IMR-90 (cell line): ENCODE results near the gene RIIAD1. TPM values are rescaled to one million over a fixed set of nuclear protein-coding genes. Genes with fewer than 3 reads are reported as not detected.

ENCODE experiments used
- ATAC-seq: fragments of 200-7000 bp; cut with Tn5 transposase; 2 replicates; pipeline ENCODE4 v1.9.1; 2020; ENCODE audit warnings: low read depth, mild to moderate bottlenecking, moderate library complexity
- BruUV-seq: library from RNA; stranded (reverse); fragments of 400-500 nt; replicated peaks from 2 replicates; lab custom pipeline; 2021; lab: Mats Ljungman, UMichigan
- CTCF ChIA-PET: fragments of 300-600 bp; formaldehyde crosslinking; extraction: SDS; loops from one replicate; lab custom pipeline; 2021; ENCODE audit warnings: antibody characterized with exemption; lab: Yijun Ruan, JAX
- POLR2A ChIA-PET: fragments of 300-600 bp; sonication (Branson Sonifier 250); formaldehyde crosslinking; loops from one replicate; lab custom pipeline; 2022; ENCODE audit warnings: antibody characterized with exemption; ENCODE audit not compliant: unreplicated experiment; lab: Charles Lee
- DNase-seq: peaks from one replicate; pipeline ENCODE4 v3.0.0; 2013
- H2AFZ ChIP-seq: replicated peaks from 2 replicates; pipeline ENCODE3; 2013; ENCODE audit warnings: low read length, mild to moderate bottlenecking; ENCODE audit not compliant: poor library complexity
- H2AK5ac ChIP-seq: 2 replicates; pipeline ENCODE4 v1.6.1; 2013; ENCODE audit warnings: low read depth, low read length, inconsistent platforms
- H2AK9ac ChIP-seq: replicated peaks from 2 replicates; pipeline ENCODE3; 2013; ENCODE audit warnings: mild to moderate bottlenecking, low read depth, low read length, moderate library complexity; ENCODE audit not compliant: poor library complexity
- H2BK120ac ChIP-seq: 2 replicates; pipeline ENCODE4 v1.6.1; 2013; ENCODE audit warnings: low read depth, low read length, inconsistent platforms
- H2BK15ac ChIP-seq: 3 replicates; pipeline ENCODE4 v1.6.1; 2013; ENCODE audit warnings: low read depth, low read length, inconsistent platforms
- H2BK20ac ChIP-seq: 2 replicates; pipeline ENCODE4 v1.6.1; 2013; ENCODE audit warnings: low read depth, mild to moderate bottlenecking, inconsistent platforms, low read length, moderate library complexity
- H2BK5ac ChIP-seq: 2 replicates; pipeline ENCODE4 v1.6.1; 2013; ENCODE audit warnings: mild to moderate bottlenecking, low read depth, low read length, inconsistent platforms; ENCODE audit not compliant: poor library complexity, severe bottlenecking
- H3K14ac ChIP-seq: replicated peaks from 2 replicates; pipeline ENCODE4 v1.6.1; 2013; ENCODE audit warnings: low read depth, low read length, inconsistent platforms
- H3K18ac ChIP-seq: 2 replicates; pipeline ENCODE4 v1.6.1; 2013; ENCODE audit warnings: low read depth, low read length, control low read depth
- H3K23ac ChIP-seq: 2 replicates; pipeline ENCODE4 v1.6.1; 2013; ENCODE audit warnings: low read depth, low read length, inconsistent platforms
- H3K27ac ChIP-seq: 2 replicates; pipeline ENCODE4 v1.5.1; 2013; ENCODE audit warnings: mild to moderate bottlenecking, control low read depth, low read length; ENCODE audit not compliant: insufficient read depth
- H3K27me3 ChIP-seq: 2 replicates; pipeline ENCODE4 v1.6.1; 2013; ENCODE audit warnings: low read length; ENCODE audit not compliant: control insufficient read depth, insufficient read depth
- H3K36me3 ChIP-seq: 2 replicates; pipeline ENCODE4 v1.6.1; 2013; ENCODE audit warnings: low read length, mixed read lengths; ENCODE audit not compliant: control insufficient read depth, insufficient read depth
- H3K4ac ChIP-seq: 2 replicates; pipeline ENCODE4 v1.6.1; 2013; ENCODE audit warnings: low read depth, low read length, inconsistent platforms
- H3K4me1 ChIP-seq: 2 replicates; pipeline ENCODE4 v1.6.1; 2013; ENCODE audit warnings: low read length, mixed read lengths; ENCODE audit not compliant: control insufficient read depth, insufficient read depth
- H3K4me2 ChIP-seq: 2 replicates; pipeline ENCODE4 v1.6.1; 2013; ENCODE audit warnings: low read depth, mild to moderate bottlenecking, control low read depth, low read length, moderate library complexity
- H3K4me3 ChIP-seq: 2 replicates; pipeline ENCODE4 v1.5.1; 2013; ENCODE audit warnings: low read depth, mild to moderate bottlenecking, control low read depth, low read length, moderate library complexity; ENCODE audit not compliant: insufficient read depth
- H3K56ac ChIP-seq: 2 replicates; pipeline ENCODE4 v1.6.1; 2013; ENCODE audit warnings: low read length, inconsistent platforms; ENCODE audit not compliant: insufficient read depth; ENCODE audit errors: extremely low read depth
- H3K79me1 ChIP-seq, 2 experiments: 2 replicates each; pipeline ENCODE4 v1.6.1; 2013; ENCODE audit warnings: low read length in 2 of 2, inconsistent platforms in 1 of 2, low read depth in 1 of 2
- H3K9ac ChIP-seq: 2 replicates; pipeline ENCODE4 v1.6.1; 2013; ENCODE audit warnings: low read depth, low read length, control low read depth
- H3K9me1 ChIP-seq: 2 replicates; pipeline ENCODE4 v1.6.1; 2013; ENCODE audit warnings: low read length, inconsistent platforms; ENCODE audit not compliant: insufficient read depth
- H3K9me3 ChIP-seq: 2 replicates; pipeline ENCODE4 v1.6.1; 2013; ENCODE audit warnings: low read length; ENCODE audit not compliant: control insufficient read depth, insufficient read depth
- H4K20me1 ChIP-seq: 2 replicates; pipeline ENCODE4 v1.6.1; 2013; ENCODE audit warnings: low read length, inconsistent platforms; ENCODE audit not compliant: insufficient read depth
- H4K5ac ChIP-seq: 2 replicates; pipeline ENCODE4 v1.6.1; 2013; ENCODE audit warnings: mild to moderate bottlenecking, low read depth, low read length, control low read depth
- H4K8ac ChIP-seq, 2 experiments: 2 replicates each; pipeline ENCODE4 v1.6.1; 2013; ENCODE audit warnings: low read depth in 2 of 2, low read length in 2 of 2, control low read depth in 1 of 2, inconsistent platforms in 1 of 2
- H4K91ac ChIP-seq: 2 replicates; pipeline ENCODE4 v1.6.1; 2013; ENCODE audit warnings: low read depth, low read length, inconsistent platforms; ENCODE audit not compliant: insufficient read depth
- BHLHE40 ChIP-seq: fragments of 150-350 bp; IDR thresholded peaks from 2 replicates; pipeline ENCODE4 v1.6.1; 2016; ENCODE audit warnings: mild to moderate bottlenecking, low read depth, low read length
- FOS ChIP-seq: fragments of 150-350 bp; IDR thresholded peaks from 2 replicates; pipeline ENCODE4 v1.6.1; 2016; ENCODE audit warnings: low read depth, low read length
- MXI1 ChIP-seq: IDR thresholded peaks from 2 replicates; pipeline ENCODE4 v1.6.1; 2012; ENCODE audit warnings: low read depth, mild to moderate bottlenecking, low read length, moderate library complexity, borderline replicate concordance
- POLR2A ChIP-seq: IDR thresholded peaks from 2 replicates; pipeline ENCODE4 v1.6.1; 2012; ENCODE audit warnings: mild to moderate bottlenecking, low read depth, low read length
- RFX5 ChIP-seq: IDR thresholded peaks from 2 replicates; pipeline ENCODE4 v1.8.0; 2012; ENCODE audit warnings: low read depth, mild to moderate bottlenecking, low read length, moderate library complexity
- WGBS, 2 experiments: methylation state at CpG; one replicate each; pipeline versions ENCODE4 v1.1.5 to v1.1.7; 2013; ENCODE audit warnings: missing lambda C conversion rate in 2 of 2; ENCODE audit not compliant: insufficient read length in 1 of 2; ENCODE audit errors: extremely low coverage in 2 of 2; 5-methylcytosine and 5-hydroxymethylcytosine counted together
- dilution Hi-C: fragments of 300-500 bp; cut with HindIII; formaldehyde crosslinking; loops from one replicate; pipeline ENCODE4 v1.14.3; 2018; ENCODE audit warnings: low sequenced_read_pairs; ENCODE audit not compliant: unreplicated experiment
- in situ Hi-C: fragments of 300-500 bp; cut with MboI; formaldehyde crosslinking; loops from 3 replicates; pipeline ENCODE4 v1.14.3; 2019; ENCODE audit warnings: low sequenced_read_pairs, inconsistent platforms, mixed read lengths
- intact Hi-C: fragments of 100-400 bp; cut with micrococcal nuclease; formaldehyde crosslinking; loops from 2 replicates; pipeline ENCODE4 v1.10.0; 2022
- polyA plus RNA-seq, 3 experiments: library from polyadenylated mRNA; depleted of rRNA; stranded (reverse); fragments of >200 nt; gene quantifications; 2 replicates each; pipeline ENCODE4 v1.2.3, GENCODE V29; 2012; ENCODE audit warnings: low replicate concordance in 1 of 3
- total RNA-seq: library from RNA; depleted of rRNA; stranded (reverse); fragments of >200 nt; gene quantifications from 2 replicates; pipeline ENCODE4 v1.2.3, GENCODE V29; 2012
- TF ChIP-seq, protein P1 (sequence below): fragments of 150-350 bp; IDR thresholded peaks from 2 replicates; pipeline ENCODE4 v1.6.1; 2017; ENCODE audit warnings: mild to moderate bottlenecking, antibody characterized with exemption, low read length, low read depth

The RIIAD1 gene
- total and polyA plus RNA-seq, 2 of the 4 experiments (the other 2 are of a cell fraction): not detected

DNA sequence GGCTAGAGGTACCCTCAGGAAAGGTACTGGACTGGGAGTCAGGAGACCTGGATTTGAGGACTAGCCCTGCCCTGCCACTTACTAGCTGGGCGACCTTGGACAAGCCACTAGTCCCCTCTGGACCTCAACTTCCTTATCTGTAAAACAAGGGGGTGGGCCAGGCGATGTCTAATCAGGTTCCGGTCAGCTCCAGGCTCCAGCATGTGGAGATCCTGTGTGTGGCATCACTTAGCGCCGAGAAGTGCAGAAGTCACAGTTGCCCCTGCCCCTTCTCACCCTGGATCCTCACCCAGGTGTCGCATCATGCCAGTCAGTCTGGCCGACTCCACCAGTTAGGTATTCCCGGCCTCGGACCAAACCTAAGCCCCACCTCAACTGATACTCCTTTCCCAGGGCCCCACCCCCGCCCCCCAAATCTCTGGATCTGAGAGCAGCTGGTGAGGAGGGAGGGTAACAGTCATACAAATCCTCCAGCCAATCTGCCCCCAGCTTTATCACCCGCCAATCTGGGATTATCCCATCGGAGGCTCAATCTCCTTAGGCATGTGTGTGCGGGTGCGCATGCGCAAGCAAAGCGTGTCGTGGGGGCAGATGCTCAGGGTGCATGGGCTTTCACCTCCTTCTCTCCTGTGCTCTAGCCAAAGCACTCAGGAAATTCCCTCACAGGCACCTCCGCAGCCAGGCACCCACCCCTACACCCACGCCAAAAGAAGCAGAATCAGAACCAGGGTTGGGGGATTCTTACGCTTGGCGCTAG, 10.1 kb upstream of the RIIAD1 start:
- dilution Hi-C loops (no loop called here), in situ Hi-C loops (no loop called here), intact Hi-C loops (no loop called here)
- Histone ChIP-seq H2AK9ac (no peak overlapping the region), H3K9me3 (no peaks in the 10 kb centered on the region), H4K8ac (no peak overlapping the region), H3K56ac (no peak overlapping the region), H3K9ac (no peak overlapping the region), H3K36me3 (no peaks in the 10 kb centered on the region), H3K4ac (no peak overlapping the region), H4K5ac (no peak overlapping the region), H3K79me1 (no peaks in the 10 kb centered on the region), H2BK15ac (no peak overlapping the region), H3K4me2 (no peak overlapping the region), H2AK5ac (no peak overlapping the region), H3K23ac (no peak overlapping the region), H2BK5ac (no peak overlapping the region), H2BK20ac (no peak overlapping the region), H4K91ac (no peak overlapping the region), H2BK120ac (no peak overlapping the region), H2AFZ (no peak overlapping the region), H3K4me3 (no peak overlapping the region), H3K27ac (no peak overlapping the region), H4K20me1 (no peaks in the 10 kb centered on the region; the same call in 1 of the 2 replicates), H3K27me3 (peaks cover 56% of the 10 kb centered on the region), H3K14ac (no peak overlapping the region), H3K18ac (no peak overlapping the region), H3K4me1 (no peaks in the 10 kb centered on the region), H3K9me1 (no peaks in the 10 kb centered on the region)
- ChIA-PET CTCF (interaction anchor here (0.6 kb wide), 2 partner anchors 100 to 295 kb away, joined by 3 to 4 read pairs; no protein-coding TSS in a partner anchor), POLR2A (no interaction called here)
- DNase-seq: no peak
- no peak for TF ChIP-seq BHLHE40
- no peak for TF ChIP-seq POLR2A
- no peak for TF ChIP-seq MXI1
- TF ChIP-seq, protein P1, sequence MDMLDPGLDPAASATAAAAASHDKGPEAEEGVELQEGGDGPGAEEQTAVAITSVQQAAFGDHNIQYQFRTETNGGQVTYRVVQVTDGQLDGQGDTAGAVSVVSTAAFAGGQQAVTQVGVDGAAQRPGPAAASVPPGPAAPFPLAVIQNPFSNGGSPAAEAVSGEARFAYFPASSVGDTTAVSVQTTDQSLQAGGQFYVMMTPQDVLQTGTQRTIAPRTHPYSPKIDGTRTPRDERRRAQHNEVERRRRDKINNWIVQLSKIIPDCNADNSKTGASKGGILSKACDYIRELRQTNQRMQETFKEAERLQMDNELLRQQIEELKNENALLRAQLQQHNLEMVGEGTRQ: no peak
- TF ChIP-seq FOS: no peak
- TF ChIP-seq RFX5: no peak
- ATAC-seq: no peak
- BruUV-seq: no TSS peak
- 79% methylated on average over 8 of the region's 21 CpGs; no CpG with 5 or more reads in 1 of the 2 experiments for WGBS, 2 experiments
